Choroid plexus epithelial cell (primary cell): ENCODE results near the gene MTRR.

Experiments used
- DNase-seq: peaks from one replicate; pipeline ENCODE4 v3.0.0-alpha.2; 2010; ENCODE audit warnings: low read depth
- H3K4me3 ChIP-seq: 2 replicates; pipeline ENCODE4 v1.5.1; 2011; ENCODE audit warnings: low read depth, mild to moderate bottlenecking, control low read depth, low read length, moderate library complexity
- CTCF ChIP-seq: conservative IDR thresholded peaks from 2 replicates; pipeline ENCODE4 v1.5.1; 2011; ENCODE audit warnings: low read depth, mild to moderate bottlenecking, control low read depth, inconsistent platforms, low read length, moderate library complexity

The MTRR gene

GRCh38 chr5:7855611-7856010 lies 13.3 kb upstream of the MTRR start:
- no peak overlapping the region for H3K4me3 ChIP-seq
- no peak for TF ChIP-seq CTCF
- DNase-seq = no peak

GRCh38 chr5:7856855-7857254 lies 12.1 kb upstream of the MTRR start:
- TF ChIP-seq CTCF = peak; percentile 90
- no peak overlapping the region for H3K4me3 ChIP-seq
- peak; percentile 79 for DNase-seq

- H3K4me3 ChIP-seq = no peak overlapping the region
- TF ChIP-seq CTCF = no peak
Measured at GRCh38 chr5:7857361-7857760, 11.6 kb upstream of the MTRR start.

GRCh38 chr5:7857926-7858632 lies 10.9 kb upstream of the MTRR start:
- no peak overlapping the region for H3K4me3 ChIP-seq
- peak; percentile 26 for DNase-seq
- TF ChIP-seq CTCF = no peak

More at GRCh38 chr5:7857361-7857760, 11.6 kb upstream of the MTRR start:
- DNase-seq = no peak

GRCh38 chr5:7866196-7866595 lies 2.8 kb upstream of the MTRR start:
- no peak overlapping the region for H3K4me3 ChIP-seq
- no peak for DNase-seq
- TF ChIP-seq CTCF = no peak

GRCh38 chr5:7867260-7867659 lies 1.7 kb upstream of the MTRR start:
- no peak for DNase-seq
- TF ChIP-seq CTCF = no peak
- H3K4me3 ChIP-seq = no peak overlapping the region

GRCh38 chr5:7868427-7868772 lies 548 bp upstream of the MTRR start:
- peak overlapping the region; percentile 94 for H3K4me3 ChIP-seq
- no peak for TF ChIP-seq CTCF
- no peak for DNase-seq
